GM21423 (cell line): Measurements from ENCODE around the gene UNC13A.

Source experiments
- ATAC-seq: cut with Tn5 transposase; IDR thresholded peaks from one replicate; pipeline ENCODE4 v1.9.1; 2021; ENCODE audit warnings: mild to moderate bottlenecking, moderate library complexity; ENCODE audit not compliant: unreplicated experiment

UNC13A gene

DNA sequence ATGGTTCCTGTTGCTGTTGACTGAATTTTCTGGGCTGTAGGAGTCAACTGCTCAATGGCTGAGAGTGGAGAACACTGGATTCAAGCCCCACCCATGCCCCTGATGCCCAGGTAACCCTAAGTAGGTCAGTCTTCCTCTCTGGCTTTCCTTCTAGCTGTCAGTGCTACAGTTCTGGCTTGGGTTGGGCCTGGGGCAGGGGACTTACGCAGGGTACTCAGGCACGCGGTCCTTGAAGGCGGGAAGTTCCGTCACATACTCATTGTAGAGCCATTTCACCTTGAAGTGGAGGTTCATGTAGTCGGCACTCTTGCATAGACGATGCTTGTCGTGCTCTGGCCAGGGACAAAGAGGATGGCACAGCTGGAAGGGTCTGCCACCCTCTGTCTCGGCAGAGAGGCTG lies 55.6 kb downstream of the UNC13A start:
- ATAC-seq = no peak

DNA sequence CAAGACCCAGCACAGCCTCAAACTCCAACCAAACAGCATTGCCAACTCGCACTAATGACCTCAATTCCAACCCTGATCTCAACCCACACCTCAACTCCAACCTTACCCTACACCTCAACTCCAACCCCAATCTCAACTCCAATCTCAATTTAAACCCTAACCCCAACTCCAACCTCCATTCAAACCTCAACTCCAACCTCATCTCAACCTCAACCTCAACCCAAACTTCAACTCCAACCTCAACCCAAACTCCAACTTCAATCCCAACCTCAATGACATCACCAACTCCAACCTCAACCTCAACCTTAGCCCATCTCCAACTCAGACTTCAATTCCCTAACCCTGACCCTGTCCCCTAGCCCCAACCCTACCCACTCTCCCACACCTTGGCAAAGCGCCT lies 58.4 kb downstream of the UNC13A start:
- ATAC-seq = no peak

DNA sequence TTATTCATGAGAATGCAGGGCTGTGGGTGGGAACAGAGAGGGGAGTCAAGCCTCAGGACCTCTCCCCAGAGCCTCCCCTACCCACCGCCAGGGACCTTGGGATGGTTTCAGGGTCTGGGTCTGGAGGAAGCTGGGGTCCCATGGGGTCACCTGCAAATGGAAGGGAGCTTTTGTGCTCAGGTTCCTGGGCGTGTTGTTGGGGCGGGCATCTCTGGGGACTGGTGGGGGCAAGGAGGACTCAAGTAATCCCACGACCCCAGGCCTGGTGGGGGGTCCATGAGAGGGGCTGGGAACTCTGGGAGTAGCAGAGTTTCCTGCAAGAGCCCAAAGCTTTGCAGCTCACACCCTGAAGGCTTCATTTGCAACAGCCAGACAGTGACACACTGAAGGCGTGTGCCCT lies 60.2 kb downstream of the UNC13A start:
- ATAC-seq = no peak

DNA sequence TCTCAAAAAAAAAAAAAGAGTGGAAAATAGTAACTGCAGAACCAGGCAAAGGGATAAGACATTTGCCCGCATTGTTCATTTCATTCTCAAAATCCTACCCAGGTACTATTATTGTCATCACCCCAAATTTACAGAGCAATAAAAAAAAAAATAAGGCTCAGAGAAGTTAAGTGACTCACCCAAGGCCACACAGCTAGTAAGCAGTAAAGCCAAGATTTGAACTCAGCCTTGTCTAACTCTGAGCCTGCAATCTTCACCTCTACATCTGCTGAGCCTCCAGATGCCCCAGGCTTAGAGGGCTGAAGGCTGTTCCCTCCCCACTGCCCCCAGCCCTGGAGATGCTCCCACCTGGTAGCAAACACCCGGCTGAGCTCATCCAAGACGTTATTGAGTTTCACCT lies 61.0 kb downstream of the UNC13A start:
- no peak for ATAC-seq

DNA sequence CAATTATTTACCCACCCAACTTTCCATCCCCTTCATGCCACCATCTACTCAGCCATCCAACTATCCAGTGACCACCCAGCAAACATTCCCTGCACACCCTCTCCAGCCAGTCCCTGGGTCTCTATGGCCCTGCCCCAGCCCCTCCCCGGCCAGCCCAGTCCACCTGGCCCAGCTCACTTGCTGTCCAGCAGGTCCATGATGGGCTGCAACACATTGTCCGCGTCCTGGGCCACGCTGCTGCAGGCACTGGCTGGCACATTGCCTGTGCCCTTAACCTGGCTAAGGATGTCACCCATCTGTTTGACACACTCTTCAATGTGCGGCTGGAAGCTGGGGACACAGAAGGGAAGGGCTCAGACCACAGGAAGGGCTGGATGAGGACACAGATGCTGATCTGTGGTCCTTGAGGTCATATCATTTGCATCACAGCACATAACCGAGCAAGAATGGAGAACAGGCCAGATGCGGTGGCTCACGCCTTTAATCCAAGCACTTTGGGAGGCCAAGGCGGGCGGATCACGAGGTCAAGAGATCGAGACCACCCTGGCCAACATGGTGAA lies 61.6 kb downstream of the UNC13A start:
- ATAC-seq = no peak

DNA sequence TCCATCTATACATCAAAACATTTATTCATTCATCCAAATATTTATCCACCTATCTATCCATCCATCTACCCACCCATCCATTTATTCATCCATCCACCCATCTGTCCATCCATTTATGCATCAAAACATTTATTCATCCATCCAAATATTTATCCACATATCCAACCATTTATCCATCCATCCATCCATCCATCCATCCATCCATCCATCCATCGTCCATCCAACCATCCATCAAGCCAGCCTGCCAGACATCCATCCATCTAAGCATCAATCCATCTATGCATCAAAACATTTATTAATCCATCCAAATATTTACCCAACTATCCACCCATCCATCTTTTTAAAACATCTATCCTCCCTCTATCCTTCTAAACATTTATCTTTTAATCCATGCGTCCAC lies 62.2 kb downstream of the UNC13A start:
- no peak for ATAC-seq

DNA sequence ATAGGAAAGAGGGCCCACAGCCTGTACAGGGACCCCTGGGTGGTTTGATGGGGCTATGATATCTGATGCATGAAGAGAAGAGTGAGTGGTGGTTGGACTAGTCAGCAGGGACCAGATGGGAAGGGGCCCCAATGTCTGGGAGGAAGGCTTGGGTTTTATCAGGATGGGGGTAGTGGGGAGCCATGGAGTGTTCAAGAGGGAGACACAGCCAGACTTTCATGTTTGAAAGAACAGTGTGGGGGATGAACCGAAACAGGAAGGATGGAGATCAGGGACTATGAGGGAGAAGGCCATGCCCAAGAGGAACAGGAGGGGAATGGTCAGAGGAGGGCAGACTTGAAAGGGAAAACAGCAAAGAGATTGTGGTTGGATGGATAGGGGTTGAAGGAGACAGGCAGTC lies 63.1 kb downstream of the UNC13A start:
- ATAC-seq = no peak

DNA sequence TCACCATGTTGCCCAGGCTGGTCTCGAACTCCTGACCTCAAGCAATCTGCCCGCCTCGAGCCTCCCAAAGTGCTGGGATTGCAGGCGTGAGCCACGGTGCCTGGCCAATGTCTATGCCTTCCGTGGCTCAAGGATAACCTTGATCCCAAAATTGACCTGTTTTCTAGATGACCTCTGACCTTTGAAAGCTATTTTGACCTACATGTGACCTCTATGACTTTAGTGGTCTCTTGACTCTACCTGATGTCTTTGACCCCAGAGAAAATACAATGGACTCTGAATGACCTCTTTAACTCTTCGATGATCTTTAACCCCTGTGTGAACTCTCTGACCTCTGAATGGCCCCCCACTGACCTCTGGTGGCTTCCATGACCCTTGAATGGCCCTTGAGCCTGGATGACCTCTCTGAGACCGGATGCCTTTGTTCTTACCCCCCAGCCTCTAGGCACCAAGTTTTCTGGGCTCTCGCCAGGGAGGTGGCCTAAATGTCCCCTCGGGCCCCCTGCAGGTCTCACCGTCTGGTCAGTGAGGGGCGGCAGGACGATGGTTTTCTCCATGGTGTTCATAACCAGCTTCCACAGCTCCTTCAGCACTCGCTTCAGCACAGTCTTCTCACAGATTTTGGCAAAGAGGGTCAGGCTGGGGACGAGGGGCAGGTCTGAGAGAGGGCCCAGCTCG lies 63.7 kb downstream of the UNC13A start:
- ATAC-seq = no peak

DNA sequence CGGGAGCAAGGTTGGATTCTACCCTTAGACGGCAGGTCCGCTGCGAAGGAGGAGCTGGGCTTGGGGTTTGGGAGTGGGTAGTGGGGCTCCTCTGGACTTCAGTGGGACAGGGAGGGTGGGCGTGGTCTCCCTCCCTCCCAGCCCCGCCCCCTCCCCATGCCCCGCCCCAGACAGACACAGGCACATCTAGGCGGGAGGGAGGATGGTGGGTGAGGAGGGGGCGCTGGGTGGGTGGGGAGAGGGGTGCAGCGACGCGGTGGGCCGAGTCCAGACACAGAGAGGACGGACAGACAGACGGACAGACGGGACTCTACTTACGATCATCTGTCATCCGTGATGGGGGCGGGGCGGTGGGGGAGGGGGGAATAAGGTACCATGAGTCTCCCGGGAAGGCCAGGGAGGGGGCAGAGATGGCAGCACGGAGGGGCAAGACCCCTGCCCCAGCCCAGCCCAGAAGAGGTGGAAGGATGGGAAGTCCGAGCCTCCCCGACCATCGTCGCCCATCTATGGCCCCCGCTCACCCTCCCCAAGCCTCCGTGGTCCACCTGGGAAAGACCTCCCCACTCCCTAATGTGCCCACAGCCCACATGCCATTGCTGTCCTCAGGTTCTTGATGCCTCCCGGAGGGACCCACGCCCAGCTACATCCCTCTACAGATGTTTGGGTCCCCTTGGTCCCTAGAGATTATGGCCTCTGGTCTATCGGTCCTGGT lies 64.8 kb downstream of the UNC13A start:
- ATAC-seq = no peak

DNA sequence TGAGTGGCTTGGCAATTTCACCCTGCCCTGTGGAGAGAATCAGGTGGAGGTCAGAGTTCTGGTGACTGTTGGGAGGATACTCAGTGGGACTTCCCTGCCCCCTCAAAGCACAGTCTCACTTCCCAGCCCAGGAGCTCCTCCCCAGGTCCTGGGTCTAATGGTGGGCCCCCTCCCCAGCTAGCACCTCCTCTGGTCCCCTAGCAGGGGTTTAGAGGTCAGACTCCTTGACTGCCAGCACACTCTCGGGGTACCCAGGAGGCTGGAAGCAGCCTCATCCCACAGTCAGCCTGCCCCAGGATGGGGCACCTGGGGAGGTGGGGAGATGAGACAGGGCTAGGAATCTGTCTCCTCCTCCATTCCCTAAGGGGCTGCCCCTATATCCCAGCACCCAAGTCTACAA lies 67.5 kb downstream of the UNC13A start:
- no peak for ATAC-seq

DNA sequence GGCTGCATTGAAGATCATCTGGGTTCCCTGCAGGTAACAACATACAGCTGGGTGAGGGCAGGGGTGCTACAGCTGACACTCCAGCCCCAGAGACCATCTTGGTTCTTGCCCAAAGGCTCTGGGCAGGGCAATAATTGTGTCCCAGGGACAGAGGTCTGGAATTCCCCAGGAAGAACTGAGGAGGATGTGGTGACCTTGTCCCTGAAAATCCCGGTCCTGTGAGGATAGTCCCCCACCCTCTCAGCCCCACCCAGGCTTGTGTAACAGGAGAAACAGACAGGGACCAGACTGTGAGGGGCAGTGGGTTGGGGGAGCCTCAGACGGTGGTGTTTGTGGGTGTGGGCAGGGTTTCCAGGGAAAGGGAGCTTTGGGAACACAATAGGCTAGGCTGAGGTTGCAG lies 69.2 kb downstream of the UNC13A start:
- no peak for ATAC-seq

DNA sequence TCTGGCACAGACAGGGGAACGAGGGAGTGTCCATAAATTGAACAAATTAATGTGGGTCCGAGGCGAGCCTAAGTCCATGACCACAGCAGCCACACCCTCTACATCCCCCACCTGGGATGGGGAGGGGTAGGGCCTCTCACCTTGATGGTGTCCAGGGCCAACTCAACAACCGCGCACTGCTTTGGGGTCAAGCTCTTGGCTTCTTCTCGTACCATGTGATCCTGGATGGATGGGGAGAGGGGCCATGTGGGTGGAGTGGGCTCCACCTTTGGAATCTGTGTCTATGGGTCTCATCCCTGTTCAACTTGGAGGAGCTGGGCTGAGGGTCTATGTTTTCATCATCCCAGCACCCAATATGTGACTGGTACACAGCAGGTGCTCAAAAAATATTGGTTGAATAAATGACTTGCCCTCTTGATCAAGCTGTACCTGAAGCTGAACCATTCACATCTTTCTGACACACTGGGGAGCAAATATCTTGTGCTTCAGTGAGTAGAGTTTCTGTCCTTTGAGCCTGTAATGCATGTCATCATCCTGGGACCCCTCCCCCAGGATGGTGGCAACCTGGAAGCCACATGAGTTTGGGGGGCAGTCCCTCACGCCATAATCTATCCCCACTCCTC lies 69.8 kb downstream of the UNC13A start:
- ATAC-seq = no peak

DNA sequence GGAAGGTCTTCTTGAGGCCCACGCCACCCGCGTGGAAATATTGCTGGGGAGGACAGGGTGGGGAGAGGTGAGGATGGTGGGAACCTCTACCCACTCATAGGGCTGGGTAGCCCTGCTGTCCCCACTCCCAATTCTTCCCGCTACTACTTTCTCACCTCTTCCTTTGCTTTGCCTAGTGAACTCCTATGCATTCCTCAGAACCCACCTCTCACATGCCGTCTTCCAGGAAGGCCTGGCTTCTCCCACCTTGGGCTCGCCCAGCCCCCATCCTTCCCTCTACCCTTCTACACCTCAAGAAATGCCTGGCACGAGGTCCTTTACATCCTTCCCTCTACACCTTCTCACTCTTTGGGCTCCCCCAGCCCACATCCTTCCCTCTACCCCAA lies 70.4 kb downstream of the UNC13A start:
- ATAC-seq = no peak

DNA sequence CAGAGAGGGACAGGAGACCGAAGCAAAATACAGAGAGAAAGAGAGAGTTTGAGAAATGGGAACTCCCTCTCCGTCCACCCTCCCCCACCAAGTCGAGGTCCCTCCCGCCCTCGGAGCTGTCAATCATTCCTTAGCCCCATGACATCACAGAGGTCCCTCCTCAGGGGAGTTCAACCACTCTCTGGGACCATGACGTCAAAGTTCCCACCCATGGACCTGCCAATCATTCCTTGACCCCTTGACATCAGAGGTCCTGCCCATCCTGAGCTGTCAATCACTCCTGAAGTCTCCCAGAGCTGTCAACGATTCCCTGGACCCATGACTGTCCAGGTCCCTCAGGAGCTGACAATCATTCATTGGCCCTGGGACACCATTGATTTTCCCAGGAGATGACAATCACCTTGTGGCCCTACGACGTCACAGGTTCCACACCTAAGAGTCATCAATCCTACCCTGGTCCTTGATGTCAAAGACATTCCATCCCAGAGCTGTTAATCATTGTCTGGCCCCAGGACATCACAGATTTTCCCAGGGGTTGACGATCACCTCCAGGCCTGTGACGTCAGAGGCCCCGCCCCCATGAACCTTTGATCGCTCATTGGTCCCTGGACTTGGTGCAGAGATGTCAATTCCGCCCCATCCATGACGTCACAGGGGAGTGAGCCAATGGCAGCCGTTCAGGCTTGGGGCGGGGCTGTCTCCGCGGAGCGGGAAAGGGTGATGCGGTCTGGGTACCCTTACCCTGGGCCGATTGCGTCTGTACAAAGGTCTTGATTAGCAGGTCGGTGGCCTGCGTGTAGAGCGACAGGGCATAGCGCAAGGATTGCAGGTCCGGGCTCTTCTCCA lies 71.0 kb downstream of the UNC13A start:
- no peak for ATAC-seq

DNA sequence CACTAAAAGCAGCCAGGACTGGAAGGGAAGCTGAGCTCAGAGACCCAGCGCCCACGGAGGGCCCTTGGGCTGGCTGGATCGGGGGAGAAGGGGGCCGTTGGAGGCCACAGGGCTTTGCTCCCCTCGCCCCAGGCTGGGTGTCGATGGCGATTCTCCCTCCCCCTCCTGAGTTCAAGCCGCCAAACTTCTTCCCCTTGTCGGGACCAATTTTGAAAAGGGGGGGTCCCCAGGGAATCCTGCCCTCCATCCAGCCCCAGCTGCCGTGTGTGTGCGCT lies 71.5 kb downstream of the UNC13A start:
- ATAC-seq = no peak

DNA sequence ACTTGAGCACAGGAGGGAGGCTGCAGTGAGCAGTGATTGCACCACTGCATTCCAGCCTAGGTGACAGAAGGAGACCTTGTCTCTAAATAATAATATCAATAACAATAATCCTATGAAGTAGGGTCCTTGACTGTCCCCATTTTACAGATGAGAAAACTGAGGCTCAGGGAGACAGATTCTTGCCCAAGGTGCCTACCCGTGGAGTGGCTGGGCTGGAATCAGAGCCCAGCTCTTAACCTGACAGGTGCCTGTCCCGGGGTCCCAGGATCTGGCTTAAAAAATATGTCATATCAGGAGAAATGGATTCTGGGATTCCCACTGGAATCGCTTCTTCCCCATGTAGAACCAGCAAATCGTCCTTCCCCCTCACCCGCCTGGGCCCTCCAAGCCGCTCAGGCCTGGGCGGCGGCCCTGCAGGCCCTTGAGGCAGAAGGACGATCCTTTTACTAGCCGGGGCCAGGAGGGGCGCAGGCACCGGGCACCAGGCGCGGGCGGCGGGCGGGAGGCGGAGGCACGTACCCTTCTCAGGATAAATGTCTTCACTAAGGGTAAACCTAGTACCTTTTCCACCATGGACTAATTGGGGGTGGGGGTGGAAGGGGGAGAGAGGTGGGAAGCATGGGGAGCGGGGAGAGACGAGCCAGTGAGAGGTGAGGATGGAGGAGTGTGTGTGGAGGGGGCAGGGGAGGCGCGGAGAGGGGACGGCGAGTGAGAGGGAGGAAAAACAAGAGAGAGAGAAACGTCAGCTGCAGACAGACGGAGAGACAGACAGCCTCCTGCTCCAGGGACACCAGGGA lies 72.1 kb downstream of the UNC13A start:
- no peak for ATAC-seq

DNA sequence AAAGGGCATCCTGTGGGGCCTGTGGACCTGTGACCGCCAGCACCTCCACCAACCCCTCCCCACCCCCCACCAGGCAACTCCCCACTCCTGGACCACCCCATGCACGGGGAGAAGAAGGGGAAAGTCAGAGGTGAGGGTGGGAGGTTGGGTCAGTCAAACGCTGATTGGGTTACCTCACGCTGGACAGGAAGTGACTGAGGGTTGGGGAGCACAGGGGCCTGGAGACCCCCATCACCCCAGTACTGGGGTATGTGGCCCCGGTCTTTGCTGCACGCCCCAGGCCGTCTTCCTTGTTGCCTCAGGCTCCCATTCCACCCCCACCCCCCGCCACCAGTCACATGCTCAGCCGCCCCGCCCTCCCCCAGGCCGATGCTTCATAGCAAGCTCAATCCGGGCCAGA lies 73.7 kb downstream of the UNC13A start:
- no peak for ATAC-seq

DNA sequence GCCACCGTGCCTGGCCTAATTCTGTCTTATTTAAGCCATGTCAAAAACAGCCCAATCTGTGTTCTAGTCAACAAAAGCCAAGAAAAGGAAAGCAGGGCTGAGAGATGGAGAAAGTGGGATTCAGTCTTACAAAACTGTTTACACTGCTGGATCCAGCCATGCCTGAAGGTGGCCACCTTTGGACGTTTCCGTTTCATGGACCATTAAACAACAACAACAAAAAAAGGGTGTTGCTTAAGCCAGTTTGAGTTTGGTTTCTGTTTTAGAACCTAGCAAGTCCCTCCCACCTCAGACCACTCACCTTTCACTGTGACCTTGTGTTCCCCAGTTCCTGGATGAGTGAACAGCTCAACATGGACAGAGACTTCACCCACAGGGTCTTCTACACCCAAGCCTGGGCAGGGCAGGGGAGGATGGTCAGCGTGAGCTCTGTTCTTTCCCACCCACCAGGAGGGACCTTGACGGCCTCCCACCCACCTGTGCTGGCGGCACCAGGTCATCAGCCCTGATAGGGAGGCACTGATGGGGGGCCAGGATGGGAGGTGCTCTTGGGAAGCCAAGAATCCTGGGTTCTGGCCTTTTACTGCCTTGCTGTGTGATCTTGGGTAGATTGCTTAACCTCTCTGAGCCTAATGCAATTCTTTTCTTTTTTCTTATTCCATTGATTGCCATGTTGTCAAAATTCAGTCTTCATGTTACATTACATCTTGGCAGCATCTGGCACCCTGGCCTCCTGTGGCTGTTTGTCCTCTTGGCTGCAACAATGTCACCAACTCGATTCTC lies 76.5 kb downstream of the UNC13A start:
- no peak for ATAC-seq

DNA sequence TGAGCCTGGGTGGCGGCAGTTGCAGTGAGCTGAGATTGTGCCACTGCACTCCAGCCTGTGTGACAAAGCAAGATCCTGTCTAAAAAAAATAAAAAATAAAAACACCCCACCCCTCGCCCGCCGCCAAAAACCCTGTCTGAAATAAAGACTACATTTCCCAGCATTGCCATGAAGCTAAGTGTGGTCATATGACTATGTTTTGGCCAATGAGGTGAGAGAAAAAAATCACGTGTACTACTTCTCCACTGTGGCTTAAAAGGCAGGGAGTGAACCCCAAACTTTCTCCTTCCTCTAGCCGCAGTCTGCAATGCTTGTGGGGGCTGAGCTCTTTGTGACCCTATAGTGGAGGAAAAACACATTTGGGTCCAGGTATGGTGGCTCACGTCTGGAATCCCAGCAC lies 77.8 kb downstream of the UNC13A start:
- ATAC-seq = no peak

DNA sequence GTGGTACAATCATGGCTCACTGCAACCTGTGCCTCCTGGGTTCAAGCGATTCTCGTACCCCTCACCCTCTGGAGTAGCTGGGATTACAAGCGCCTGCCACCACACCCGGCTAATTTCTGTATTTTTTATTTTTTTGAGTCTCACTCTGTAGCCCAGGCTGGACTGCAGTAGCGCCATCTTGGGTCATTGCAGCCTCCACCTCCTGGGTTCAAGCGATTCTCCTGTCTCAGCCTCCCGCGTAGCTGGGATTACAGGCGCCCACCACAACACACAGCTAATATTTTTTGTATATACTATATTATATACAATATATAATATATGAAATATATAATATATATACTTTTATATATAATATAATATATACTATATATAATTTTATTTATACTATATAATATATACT lies 80.2 kb downstream of the UNC13A start:
- no peak for ATAC-seq
